ENCODE measurements around the gene KCND3.
"Not testable (repeated sequence)": the region's sequence is repeated elsewhere in the genome, so short reads cannot be mapped to it uniquely, and the experiment has no call there.

KCND3 gene

GRCh38 chr1:111802110-111802509 lies 187.4 kb downstream of the KCND3 start:
- DNase-seq: no peak

DNA sequence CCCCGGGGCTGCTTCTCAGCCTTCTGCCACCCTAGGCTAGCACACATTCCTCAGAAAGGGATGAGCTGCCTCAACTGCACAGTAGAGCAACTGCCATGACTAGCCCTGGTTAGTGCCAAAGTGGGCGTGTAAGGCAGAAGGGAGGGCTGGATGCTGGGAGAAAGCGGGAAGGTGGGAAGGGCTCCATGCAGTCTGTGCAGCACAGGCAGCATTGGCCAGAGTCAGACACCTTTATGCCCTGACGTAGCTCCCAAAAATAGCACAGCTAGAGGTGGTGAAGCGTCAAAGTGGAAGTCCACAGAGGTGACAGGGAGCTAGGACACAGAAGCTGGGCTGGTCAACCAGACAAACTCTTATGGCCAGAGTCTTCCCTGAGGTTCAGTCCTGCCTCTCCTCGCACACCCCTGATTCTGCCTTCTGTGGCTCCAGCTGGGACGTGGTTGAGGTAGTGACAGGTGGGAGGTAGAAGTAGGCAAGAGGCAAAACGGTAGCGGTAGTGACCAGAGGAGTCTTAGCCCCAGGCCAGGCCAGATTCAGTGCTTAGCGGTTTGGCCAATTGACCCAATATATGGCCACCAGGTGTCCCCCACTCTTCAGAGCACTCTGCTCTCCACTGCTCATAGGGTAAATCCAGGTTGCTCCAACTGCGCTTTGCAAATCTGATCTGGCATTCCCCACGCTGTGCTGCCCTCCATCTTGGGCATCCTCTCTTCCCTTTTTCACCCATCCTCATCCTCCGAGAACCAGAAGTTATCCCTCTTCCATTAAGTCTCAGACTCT lies 188.2 kb downstream of the KCND3 start:
- DNase-seq: no peak

- not testable (repeated sequence) for DNase-seq
Measured at GRCh38 chr1:111799722-111800121, 189.7 kb downstream of the KCND3 start.

DNA sequence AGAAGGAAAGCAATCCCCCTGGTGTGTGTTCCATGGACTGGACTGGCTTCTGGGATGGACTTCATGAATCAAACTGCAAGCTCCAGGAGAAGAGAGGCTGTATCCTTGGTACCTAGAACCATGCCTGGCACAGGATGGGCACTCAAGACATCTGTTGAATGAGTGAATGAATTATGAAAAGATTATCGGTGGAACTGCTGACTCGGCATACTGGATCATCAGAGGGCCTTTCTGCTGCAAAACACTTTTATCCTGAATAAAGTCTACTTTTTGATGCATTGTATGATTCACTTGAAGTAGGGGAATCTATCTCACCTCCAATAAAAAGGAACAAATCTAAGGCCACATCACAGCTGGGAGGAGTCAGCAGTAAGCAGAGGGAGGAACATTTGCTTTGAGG lies 190.9 kb downstream of the KCND3 start:
- DNase-seq: no peak

GRCh38 chr1:111795401-111795800 lies 194.1 kb downstream of the KCND3 start:
- no peak for DNase-seq

- DNase-seq: no peak
Measured at GRCh38 chr1:111793923-111794322, 195.5 kb downstream of the KCND3 start.

DNA sequence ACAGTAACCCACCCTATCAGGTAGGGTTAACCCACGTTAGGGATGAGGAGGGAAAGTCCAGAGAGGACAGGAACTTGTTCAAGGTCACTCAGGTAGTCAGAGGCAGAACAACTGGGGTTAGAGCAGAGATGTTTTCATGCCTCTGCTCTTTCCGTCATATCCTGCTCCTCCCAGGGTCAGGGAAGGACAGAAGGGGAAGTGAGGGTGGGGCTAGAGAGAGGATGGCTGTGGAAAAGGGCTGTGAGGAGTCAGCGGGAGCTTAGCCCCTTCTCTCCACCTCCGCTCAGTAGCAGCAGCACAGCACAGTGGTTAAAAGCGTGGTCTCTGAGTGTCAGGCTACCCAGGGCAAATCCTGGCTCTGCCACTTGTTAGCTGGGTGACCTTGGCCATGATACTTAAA lies 197.2 kb downstream of the KCND3 start:
- DNase-seq: no peak

GRCh38 chr1:111791776-111792175 lies 197.7 kb downstream of the KCND3 start:
- no peak for DNase-seq

- no peak for DNase-seq
Measured at GRCh38 chr1:111789666-111790316, 199.7 kb downstream of the KCND3 start.

DNA sequence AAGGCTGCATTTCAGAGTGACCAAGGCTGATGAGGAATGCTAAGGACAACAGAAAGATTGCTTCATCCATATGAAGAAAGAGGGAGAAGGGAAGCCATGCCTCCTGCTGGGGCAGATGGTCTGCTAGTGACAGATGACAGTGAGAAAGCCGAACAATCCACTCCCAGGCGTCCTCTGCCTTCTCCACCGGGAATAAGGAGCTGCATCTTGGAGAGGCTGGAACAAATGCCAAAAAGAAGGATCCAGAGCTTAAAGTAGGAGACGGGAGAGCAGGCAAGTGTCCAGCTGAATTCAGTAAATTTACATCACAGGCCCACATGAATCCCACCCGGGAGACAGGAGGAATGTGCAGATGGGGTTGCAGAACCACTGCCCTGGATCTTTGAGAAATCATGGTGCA lies 200.3 kb downstream of the KCND3 start:
- DNase-seq: no peak

GRCh38 chr1:111786669-111787207 lies 202.7 kb downstream of the KCND3 start:
- no peak for DNase-seq

DNA sequence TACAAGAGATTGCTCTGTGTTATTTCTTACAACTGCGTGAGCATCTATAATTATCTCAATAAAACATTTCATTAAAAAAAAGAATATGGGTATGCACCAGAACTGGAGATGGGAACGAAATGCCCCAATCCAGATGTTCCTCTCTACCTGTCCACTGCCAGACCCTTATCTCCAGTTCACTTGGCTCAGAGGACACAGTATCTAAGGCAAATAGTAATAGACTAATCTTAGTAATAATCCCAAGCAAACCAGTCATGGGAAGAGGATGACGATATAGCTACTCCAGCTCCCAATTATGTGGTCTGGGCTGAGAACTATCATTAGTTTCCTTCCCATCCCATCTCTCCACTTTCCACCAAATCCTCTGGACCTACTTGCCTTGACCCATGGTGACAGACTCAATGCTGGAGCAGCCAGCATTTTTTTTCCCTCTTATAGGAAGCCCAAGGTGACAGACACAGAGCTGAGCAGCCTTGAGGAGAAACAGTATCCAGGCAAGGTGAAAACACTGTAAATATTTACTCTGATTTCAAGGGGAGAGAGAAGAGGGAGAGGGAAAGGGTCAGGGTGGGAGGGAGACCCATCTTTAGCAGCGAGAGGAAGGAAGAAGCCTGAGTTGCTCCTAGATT lies 205.1 kb downstream of the KCND3 start:
- no peak for DNase-seq

DNA sequence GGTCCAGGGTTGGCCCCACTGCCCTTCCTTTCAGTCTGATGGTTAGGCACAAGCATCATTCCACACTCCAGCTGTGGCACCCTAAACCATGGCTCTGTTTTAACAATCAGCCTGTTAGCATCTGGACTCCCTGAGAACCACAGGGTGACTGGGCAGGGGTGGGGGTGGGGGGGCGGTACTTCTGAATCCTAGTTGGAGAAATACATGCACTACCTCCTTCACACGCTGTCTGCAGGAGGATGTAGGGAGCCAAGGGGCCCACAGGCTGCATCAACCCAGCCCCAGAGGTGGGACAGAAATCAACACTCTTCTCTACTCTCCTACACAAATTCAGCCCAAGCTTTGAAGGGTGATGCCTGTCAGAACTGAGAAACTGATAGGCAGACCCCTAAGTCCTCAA lies 209.9 kb downstream of the KCND3 start:
- no peak for DNase-seq

DNA sequence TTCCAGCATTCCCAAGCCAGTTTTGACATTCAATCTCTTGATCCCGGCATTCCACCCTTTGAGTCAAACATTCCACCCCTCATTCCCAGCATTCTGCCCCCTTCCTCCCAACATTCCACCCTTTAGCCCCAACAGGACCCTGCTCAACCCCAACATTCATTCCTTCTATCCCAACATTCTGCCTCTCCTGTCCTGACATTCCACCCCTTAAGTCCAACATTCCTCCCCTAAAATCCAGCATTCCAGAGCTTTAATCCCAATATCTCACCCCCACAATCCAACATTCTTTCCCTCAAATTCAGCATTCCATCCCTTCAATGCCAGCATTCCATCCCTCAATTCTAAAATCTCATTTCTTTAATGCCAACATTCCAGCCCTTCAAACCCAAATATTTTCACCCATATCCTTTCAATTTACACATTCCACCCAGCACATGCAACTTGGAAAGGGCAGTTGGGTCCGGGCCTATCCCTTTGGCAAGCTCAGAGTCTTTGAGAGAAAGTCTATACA lies 210.9 kb downstream of the KCND3 start:
- no peak for DNase-seq

DNA sequence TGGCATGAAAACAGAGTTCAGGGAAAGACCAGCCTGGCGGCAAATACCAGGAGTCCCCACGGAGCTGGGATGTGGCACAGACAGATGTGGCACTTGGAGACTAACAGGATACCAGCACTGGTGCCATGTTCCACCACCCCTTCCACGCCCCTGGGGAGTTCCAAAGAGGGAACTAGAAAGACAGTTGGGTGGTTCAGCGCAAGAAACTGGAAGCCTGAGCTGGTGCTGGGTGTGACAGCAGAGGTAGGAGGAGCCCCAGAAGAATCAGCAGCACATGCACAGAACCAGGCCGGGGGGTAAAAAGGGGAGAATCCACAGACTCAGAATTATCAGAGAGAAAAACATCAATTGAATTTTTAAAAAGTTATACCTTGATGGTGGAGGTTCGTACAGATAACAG lies 211.4 kb downstream of the KCND3 start:
- no peak for DNase-seq

- DNase-seq: no peak
Measured at GRCh38 chr1:111777301-111777700, 212.2 kb downstream of the KCND3 start.

DNA sequence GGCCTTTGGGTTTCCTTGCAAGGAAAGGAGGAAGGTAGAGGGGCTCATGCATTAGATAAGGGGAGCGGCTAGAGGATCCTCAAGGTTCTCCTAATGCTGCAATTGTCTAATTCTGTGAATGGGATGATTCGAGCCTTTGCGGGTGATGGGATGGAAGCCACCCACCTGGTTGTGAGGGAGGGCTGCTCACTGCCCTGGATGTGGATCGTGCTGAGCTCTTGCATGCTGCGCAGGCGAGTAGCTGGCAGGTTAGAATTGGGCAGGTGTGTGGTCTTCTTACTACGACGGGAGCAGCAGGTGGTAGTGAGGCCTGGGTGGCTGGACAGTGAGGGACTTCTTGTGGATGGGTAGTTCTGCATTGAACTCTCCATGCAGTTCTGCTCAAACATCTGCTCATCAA lies 212.6 kb downstream of the KCND3 start:
- no peak for DNase-seq

DNA sequence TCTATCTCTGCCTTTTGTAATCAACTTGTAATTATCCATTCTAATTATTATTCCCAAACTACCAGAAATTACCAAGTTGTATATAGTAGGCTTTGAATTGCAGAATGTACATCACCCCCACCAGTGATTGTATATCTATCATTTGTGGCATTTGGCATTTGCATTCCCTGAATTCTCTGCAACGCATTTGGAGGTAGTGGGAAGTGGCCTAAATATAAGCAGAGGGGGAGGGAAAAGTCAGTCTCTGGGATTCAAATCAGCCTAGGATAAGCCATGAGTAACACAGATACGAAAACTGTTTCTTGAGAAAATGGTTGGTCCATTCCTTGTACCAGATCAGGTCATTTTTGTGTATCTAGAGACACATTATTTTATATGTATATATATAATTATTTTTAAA lies 213.1 kb downstream of the KCND3 start:
- DNase-seq: no peak

DNA sequence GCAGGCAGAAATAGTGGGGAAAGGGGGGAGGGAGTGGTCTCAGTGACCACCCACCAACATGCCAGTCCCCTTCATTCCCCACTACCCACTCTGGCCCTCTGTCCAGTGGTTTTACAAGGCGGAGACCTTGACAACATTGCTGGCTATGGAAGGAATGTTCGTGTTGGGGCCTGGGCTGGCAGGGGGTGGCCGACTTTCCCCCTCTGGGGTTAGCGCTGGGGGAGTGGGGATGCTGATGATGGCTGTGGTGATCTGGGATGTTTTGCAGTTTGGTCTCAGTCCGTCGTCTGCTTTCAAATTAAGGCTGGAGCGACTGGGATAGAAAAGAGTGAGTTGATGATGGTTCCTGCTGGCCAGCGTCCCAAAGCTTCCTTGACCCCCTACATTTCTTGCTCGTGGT lies 213.5 kb downstream of the KCND3 start:
- DNase-seq: no peak

DNA sequence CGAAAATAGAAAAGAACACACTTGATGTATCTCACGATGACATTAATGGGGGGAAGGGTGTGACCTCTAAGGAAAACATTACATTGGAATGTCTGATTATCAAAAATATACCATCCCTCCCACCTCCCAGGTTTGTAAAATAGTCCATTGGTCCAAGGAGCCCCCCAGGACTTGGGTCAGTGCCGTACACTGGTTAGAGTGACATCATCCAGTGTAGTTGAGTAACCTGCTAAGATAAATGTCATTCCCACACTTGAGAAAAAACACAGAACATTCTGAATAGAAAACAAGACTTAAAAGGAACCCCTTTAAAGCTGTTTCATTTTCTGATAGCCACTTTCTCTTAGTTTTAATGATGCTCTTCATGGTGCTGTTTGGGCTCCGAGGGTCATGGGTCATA lies 218.6 kb downstream of the KCND3 start:
- no peak for DNase-seq

- peak in 3 of 5 experiments; percentile 25 to 81 (median 30) for DNase-seq
Measured at GRCh38 chr1:111769517-111770146, 219.8 kb downstream of the KCND3 start.

GRCh38 chr1:111768625-111769024 lies 220.8 kb downstream of the KCND3 start:
- DNase-seq: no peak

DNA sequence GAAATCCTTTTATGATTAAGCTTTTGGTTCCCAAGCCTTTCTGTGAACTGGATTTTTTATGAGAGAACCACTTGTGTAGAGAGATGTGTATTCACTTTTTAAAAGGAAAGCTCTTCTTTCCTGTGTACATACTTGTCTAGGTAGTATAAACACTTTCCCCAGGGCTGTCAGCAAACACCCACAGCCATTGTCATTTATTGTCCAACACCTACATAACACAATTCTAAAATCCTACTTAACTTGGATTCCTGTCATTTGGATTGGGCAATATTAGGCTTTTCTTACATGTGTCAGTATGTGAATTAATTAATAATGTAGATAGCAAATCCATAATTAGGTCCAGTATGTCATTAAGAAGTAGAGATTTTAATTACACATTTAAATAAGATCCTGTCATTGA lies 221.4 kb downstream of the KCND3 start:
- DNase-seq: no peak
